Measurements from ENCODE around the gene PDPK1.
"Not testable (repeated sequence)": the region's sequence is repeated elsewhere in the genome, so short reads cannot be mapped to it uniquely, and the experiment has no call there.

- TF ChIP-seq CTCF (IDR thresholded peaks at IDR 0.05 in 4 of 5, conservative IDR thresholded peaks at IDR 0.05 in 1 of 5); POLR2A (IDR thresholded peaks at IDR 0.05): not testable (repeated sequence)
These were observed 89.3 kb downstream of the PDPK1 start for GRCh38 chr16:2627075-2627474.

Measured in gastrocnemius medialis (tissue), 4 donors.